ENCODE measurements around the gene OR52I2. TPM values are rescaled to one million over a fixed set of nuclear protein-coding genes. Genes with fewer than 3 reads are reported as not detected.

OR52I2 gene
- polyA plus RNA-seq, 1 of the 3 experiments (the other 2 are of a cell fraction) = not detected

DNA sequence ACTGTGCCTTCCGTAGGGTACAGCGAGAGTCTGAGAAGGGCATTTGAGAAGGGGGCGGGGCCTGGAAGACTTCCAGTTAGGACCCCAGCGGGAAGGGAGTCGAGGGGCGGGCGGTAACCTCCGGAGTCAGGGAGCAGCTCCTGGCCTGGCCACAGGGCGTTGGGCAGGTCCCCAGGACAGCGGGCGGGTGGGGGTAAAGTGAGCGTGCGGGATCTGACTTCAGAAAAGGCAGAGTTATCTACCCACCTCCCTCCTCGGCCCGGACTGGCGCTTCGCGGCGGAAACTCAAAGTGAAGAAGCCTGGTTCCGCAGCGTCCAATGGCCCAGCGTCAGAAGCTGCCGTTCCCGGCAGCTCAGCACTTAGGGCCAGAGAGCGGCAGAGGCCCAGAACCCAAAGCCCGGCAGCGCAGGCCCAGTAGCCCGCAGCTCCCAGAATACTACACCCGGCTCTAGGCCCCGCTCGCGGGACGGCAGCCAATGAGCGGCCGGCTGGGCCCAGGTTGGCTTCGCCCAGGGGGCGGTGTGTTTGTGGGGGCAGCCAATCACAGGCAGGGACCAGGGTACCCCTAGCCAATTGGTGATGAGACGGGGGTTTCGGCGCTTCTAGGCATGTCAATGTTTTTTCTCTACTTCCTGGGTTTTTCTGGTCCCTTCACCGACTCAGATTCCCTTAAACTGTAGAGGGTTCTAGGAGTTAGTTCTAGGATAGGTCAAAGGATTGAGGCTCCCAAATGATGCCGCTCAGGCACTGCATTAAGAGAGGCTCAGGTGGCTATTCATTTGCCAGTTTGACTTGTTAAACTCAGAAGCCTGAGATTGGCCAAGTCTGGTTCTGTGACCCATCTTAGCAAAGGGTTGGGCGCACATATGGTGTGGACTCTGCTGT lies 26.5 kb downstream of the OR52I2 start, which contains the start of gene TRIM68 (continued):
- no peak for TF ChIP-seq RXRA (IDR thresholded peaks at IDR 0.05; ENCODE audit: borderline replicate concordance, low read depth)
- no peak for TF ChIP-seq SMC3 (IDR thresholded peaks at IDR 0.05; ENCODE audit: low read depth, low read length)
- TF ChIP-seq GABPA (IDR thresholded peaks at IDR 0.05; ENCODE audit: low read depth) = peak; percentile 35; the same call in 1 of the 2 replicates
- no peak for TF ChIP-seq EP300 (IDR thresholded peaks at IDR 0.05; ENCODE audit: borderline replicate concordance in 1 of 2, low read depth in 1 of 2, low read length in 1 of 2)
- TF ChIP-seq JUND (IDR thresholded peaks at IDR 0.05) = no peak
- TF ChIP-seq TCF12 (IDR thresholded peaks at IDR 0.05) = no peak
- TF ChIP-seq, protein P1, sequence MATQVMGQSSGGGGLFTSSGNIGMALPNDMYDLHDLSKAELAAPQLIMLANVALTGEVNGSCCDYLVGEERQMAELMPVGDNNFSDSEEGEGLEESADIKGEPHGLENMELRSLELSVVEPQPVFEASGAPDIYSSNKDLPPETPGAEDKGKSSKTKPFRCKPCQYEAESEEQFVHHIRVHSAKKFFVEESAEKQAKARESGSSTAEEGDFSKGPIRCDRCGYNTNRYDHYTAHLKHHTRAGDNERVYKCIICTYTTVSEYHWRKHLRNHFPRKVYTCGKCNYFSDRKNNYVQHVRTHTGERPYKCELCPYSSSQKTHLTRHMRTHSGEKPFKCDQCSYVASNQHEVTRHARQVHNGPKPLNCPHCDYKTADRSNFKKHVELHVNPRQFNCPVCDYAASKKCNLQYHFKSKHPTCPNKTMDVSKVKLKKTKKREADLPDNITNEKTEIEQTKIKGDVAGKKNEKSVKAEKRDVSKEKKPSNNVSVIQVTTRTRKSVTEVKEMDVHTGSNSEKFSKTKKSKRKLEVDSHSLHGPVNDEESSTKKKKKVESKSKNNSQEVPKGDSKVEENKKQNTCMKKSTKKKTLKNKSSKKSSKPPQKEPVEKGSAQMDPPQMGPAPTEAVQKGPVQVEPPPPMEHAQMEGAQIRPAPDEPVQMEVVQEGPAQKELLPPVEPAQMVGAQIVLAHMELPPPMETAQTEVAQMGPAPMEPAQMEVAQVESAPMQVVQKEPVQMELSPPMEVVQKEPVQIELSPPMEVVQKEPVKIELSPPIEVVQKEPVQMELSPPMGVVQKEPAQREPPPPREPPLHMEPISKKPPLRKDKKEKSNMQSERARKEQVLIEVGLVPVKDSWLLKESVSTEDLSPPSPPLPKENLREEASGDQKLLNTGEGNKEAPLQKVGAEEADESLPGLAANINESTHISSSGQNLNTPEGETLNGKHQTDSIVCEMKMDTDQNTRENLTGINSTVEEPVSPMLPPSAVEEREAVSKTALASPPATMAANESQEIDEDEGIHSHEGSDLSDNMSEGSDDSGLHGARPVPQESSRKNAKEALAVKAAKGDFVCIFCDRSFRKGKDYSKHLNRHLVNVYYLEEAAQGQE (IDR thresholded peaks at IDR 0.05; ENCODE audit: low read depth, low read length) = no peak
- TF ChIP-seq RCOR1 (IDR thresholded peaks at IDR 0.05; ENCODE audit: low read length) = peak; percentile 23; the same call in 1 of the 2 replicates
- TF ChIP-seq FOSL2 (IDR thresholded peaks at IDR 0.05; ENCODE audit: borderline replicate concordance, low read depth) = no peak

DNA sequence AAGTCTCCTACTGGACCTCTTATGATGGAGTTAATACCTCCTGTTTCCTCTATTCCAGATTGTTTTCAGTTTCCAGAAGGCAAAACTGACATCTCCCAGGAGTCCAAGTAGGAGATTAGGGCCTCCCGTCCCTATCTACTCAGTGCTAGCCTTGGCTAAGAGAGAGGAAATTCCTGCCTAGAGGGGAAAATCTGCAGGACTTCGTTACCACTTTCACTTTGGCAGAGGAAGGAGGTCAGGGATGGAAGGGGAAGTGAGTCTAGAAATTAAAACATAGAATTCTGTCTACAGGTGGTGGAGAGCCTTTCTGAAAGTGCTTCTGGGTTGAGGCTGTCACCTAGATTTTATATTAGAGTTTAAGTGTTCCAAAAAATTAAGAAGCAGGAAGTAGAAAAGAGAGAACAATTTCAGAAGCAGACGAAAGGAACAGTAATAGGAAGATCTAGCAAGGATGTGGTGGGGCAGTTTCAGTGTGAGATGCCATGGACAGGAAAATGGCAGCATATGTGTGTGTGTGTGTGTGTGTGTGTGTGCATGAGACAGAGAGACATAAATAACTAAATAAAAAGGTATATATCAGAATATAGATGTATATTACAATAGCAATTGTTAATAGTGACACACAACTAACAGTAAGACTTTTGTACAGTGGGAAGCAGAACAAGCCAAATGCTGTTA lies 28.9 kb downstream of the OR52I2 start:
- DNase-seq = no peak
- 15% methylated on average over 3 of the region's 3 CpGs for WGBS (ENCODE audit: low lambda C conversion rate)
- Histone ChIP-seq H3K4me1 (ENCODE audit: control insufficient read depth in 1 of 2, insufficient read depth in 2 of 2, low read depth in 1 of 2, low read length in 1 of 2) (peaks cover 0 to 10% of the 10 kb centered on the region in 2 experiments; a peak in 3 of 4 replicates), H3K9me2 (no peaks in the 10 kb centered on the region), H3K9me3 (no peaks in the 10 kb centered on the region), H3F3A (replicated peaks; ENCODE audit: insufficient read depth) (no peaks in the 10 kb centered on the region), H3K79me2 (ENCODE audit: insufficient read depth) (no peaks in the 10 kb centered on the region; the same call in 1 of the 2 replicates), H3K36me3 (replicated peaks in 1 of 2; ENCODE audit: control insufficient read depth in 1 of 2, insufficient read depth in 2 of 2, low read length in 1 of 2) (peaks cover 0 to 7% of the 10 kb centered on the region in 2 experiments), H3K27me3 (ENCODE audit: insufficient read depth) (no peaks in the 10 kb centered on the region), H3K4me2 (peak overlapping the region; percentile 60), H3K4me3 (ENCODE audit: low read depth in 2 of 2, low read length in 1 of 2) (peak overlapping the region in 1 of 2 experiments; percentile 34; a peak in 1 of 4 replicates), H2AFZ (ENCODE audit: low read depth) (peak overlapping the region; percentile 62), H3K27ac (ENCODE audit: low read depth in 2 of 2, low read length in 1 of 2) (no peak overlapping the region), H4K20me1 (ENCODE audit: insufficient read depth) (no peaks in the 10 kb centered on the region), H3K9ac (no peak overlapping the region)
- TF ChIP-seq TAF1 (IDR thresholded peaks at IDR 0.05; ENCODE audit: borderline replicate concordance, low read depth, low read length) = no peak
- no peak for TF ChIP-seq FOXJ3 (CRISPR knock-in tag; IDR thresholded peaks at IDR 0.05)
- TF ChIP-seq FOXM1 (IDR thresholded peaks at IDR 0.05; ENCODE audit: low read depth) = no peak
- TF ChIP-seq JUND (IDR thresholded peaks at IDR 0.05) = no peak
- no peak for TF ChIP-seq RFX5 (IDR thresholded peaks at IDR 0.05; ENCODE audit: low read length)
- no peak for TF ChIP-seq NFIC (IDR thresholded peaks at IDR 0.05; ENCODE audit: borderline replicate concordance)
- TF ChIP-seq, protein P2, sequence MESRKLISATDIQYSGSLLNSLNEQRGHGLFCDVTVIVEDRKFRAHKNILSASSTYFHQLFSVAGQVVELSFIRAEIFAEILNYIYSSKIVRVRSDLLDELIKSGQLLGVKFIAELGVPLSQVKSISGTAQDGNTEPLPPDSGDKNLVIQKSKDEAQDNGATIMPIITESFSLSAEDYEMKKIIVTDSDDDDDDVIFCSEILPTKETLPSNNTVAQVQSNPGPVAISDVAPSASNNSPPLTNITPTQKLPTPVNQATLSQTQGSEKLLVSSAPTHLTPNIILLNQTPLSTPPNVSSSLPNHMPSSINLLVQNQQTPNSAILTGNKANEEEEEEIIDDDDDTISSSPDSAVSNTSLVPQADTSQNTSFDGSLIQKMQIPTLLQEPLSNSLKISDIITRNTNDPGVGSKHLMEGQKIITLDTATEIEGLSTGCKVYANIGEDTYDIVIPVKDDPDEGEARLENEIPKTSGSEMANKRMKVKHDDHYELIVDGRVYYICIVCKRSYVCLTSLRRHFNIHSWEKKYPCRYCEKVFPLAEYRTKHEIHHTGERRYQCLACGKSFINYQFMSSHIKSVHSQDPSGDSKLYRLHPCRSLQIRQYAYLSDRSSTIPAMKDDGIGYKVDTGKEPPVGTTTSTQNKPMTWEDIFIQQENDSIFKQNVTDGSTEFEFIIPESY (IDR thresholded peaks at IDR 0.05; ENCODE audit: borderline replicate concordance, low read depth) = no peak
- TF ChIP-seq CHD2 (IDR thresholded peaks at IDR 0.05; ENCODE audit: low read length, partially characterized antibody) = no peak
- TF ChIP-seq EP300 (IDR thresholded peaks at IDR 0.05; ENCODE audit: borderline replicate concordance in 1 of 2, low read depth in 1 of 2, low read length in 1 of 2) = no peak
- TF ChIP-seq MXI1 (IDR thresholded peaks at IDR 0.05; ENCODE audit: low read depth, low read length) = no peak
- no peak for TF ChIP-seq FOSL2 (IDR thresholded peaks at IDR 0.05; ENCODE audit: borderline replicate concordance, low read depth)
- TF ChIP-seq RCOR1 (IDR thresholded peaks at IDR 0.05; ENCODE audit: low read length) = no peak
- TF ChIP-seq, protein P3, sequence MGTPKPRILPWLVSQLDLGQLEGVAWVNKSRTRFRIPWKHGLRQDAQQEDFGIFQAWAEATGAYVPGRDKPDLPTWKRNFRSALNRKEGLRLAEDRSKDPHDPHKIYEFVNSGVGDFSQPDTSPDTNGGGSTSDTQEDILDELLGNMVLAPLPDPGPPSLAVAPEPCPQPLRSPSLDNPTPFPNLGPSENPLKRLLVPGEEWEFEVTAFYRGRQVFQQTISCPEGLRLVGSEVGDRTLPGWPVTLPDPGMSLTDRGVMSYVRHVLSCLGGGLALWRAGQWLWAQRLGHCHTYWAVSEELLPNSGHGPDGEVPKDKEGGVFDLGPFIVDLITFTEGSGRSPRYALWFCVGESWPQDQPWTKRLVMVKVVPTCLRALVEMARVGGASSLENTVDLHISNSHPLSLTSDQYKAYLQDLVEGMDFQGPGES (IDR thresholded peaks at IDR 0.05; ENCODE audit: low read depth, low read length) = no peak
- TF ChIP-seq SIN3A (IDR thresholded peaks at IDR 0.05; ENCODE audit: borderline replicate concordance, low read depth, low read length) = no peak
- TF ChIP-seq, protein P4, sequence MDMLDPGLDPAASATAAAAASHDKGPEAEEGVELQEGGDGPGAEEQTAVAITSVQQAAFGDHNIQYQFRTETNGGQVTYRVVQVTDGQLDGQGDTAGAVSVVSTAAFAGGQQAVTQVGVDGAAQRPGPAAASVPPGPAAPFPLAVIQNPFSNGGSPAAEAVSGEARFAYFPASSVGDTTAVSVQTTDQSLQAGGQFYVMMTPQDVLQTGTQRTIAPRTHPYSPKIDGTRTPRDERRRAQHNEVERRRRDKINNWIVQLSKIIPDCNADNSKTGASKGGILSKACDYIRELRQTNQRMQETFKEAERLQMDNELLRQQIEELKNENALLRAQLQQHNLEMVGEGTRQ (IDR thresholded peaks at IDR 0.05; ENCODE audit: borderline replicate concordance, low read depth, low read length) = no peak
- ChIA-PET CTCF (interaction anchor here (1.2 kb wide), 1 partner anchor 26 kb away, joined by 4 read pairs; the partner anchor contains the start of gene OR51D1), POLR2A (no interaction called here)

Measured in SK-N-SH (cell line).